Measurements from ENCODE around the gene CARD9. TPM values are rescaled to one million over a fixed set of nuclear protein-coding genes. Genes with fewer than 3 reads are reported as not detected.

CARD9 gene
- total and polyA plus RNA-seq, 2 experiments from 2014 or later: 0.11 to 0.60 TPM

DNA sequence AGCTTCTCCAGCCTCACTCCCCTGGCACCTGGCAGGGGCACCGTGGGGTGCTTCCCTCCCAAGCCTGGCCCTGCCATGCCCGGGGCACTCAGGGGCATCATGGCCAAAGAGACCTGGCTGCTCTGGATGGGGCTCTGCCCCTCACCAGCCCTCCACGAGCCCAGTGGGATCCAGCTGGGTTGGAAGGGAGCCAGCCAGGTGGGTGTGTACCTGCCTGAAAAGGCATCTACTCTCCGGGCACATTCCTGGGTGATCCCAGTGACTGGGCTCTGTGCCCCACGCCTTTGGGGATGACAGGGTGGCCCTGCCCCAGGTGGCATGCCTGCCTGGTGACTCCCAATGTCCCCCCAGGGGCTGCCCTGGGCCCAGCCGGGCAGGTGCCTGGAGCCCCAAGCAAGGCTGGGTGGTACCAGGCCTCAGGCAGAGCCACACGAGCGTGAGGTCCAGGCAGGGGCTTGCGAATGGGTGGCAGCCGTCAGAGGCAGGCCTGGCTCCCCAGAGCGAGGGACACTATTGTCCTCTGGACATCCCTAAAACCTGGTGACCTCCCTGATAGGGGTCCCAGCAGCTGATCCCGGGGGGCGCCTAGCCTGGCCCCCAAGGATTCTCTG, 45.4 kb downstream of the CARD9 start:
- H3K27ac ChIP-seq: peak overlapping the region; percentile 59
- H3K27me3 ChIP-seq (replicated peaks; ENCODE audit: insufficient read depth): no peaks in the 10 kb centered on the region
- H3K9me2 ChIP-seq (ENCODE audit: insufficient read depth): no peaks in the 10 kb centered on the region
- no peaks in the 10 kb centered on the region for H4K20me1 ChIP-seq (ENCODE audit: insufficient read depth)
- H3K9ac ChIP-seq: peak overlapping the region; percentile 86
- H3K79me2 ChIP-seq (ENCODE audit: insufficient read depth): peaks cover 52% of the 10 kb centered on the region
- peak overlapping the region; percentile 72 for H3K4me3 ChIP-seq
- H3K36me3 ChIP-seq (ENCODE audit: low read depth): no peaks in the 10 kb centered on the region
- H3K9me3 ChIP-seq (ENCODE audit: low read depth): no peaks in the 10 kb centered on the region
- no peaks in the 10 kb centered on the region for H3F3A ChIP-seq (ENCODE audit: insufficient read depth)
- peak overlapping the region; percentile 76 for H3K4me2 ChIP-seq (ENCODE audit: unreplicated experiment)
- H3K4me1 ChIP-seq (ENCODE audit: insufficient read depth): peaks cover 18% of the 10 kb centered on the region
- TF ChIP-seq EZH2phosphoT487 (IDR thresholded peaks at IDR 0.05; ENCODE audit: insufficient read depth, low read depth): no peak
- TF ChIP-seq EZH2 (IDR thresholded peaks at IDR 0.05; ENCODE audit: insufficient read depth, poor library complexity, severe bottlenecking): no peak
- peak; percentile 44 for DNase-seq
- 0% methylated on average over 7 to 12 of the region's 13 CpGs for WGBS, 2 experiments (ENCODE audit: low coverage in 1 of 2, low lambda C conversion rate in 2 of 2, missing lambda C conversion rate in 2 of 2)
- in situ Hi-C loops (cut with MboI): no loop called here
- no peak overlapping the region for H2AFZ ChIP-seq

DNA sequence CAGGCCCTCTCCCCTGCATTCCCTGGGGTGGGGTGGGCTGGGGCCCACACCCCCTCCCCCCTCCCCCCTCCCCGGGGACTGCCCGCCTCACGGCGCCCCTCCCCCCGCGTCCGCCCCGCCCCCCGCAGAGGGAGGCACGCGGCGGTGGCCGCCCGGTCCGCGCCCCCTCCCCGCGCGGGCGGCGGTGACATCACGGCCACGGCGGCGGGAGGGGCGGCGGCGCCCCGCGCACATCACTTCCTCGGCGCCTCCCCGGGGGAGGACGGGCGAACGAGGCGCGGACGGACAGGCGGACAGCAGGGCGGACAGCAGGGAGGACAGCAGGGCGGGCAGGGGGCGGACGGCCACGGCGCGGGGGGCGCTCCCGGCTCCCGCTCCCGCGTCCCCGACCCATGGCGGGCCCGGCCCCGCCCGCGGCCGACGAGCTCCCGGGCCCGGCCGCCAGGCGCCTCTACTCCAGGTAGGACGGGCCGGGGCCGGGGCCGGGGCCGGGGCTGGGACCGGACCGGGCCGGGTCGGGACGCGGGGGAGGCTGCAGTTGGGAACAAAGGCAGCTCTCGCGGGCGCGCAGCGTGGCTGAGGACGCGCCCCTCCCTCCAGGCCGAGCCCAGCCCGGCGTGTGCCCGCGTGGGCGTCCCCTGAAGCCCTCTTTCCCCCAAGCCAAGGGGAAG, 46.0 kb downstream of the CARD9 start, which contains the start of gene GPSM1:
Gene GPSM1 (plus strand): TSS at position 236 of the 671 bp plus-strand sequence. CDS start 157 bp downstream, at position 393.
- Histone ChIP-seq H3K27ac (peak within 1 kb of the TSS; percentile 90), H3K79me2 (ENCODE audit: insufficient read depth) (peaks cover 45% of the 10 kb centered on the region), H3K36me3 (ENCODE audit: low read depth) (no peaks in the 10 kb centered on the region), H3K9me3 (ENCODE audit: low read depth) (no peaks in the 10 kb centered on the region), H3K9me2 (ENCODE audit: insufficient read depth) (no peaks in the 10 kb centered on the region), H3K4me2 (ENCODE audit: unreplicated experiment) (peak within 1 kb of the TSS; percentile 76), H3K4me1 (ENCODE audit: insufficient read depth) (peaks cover 18% of the 10 kb centered on the region), H3F3A (ENCODE audit: insufficient read depth) (no peaks in the 10 kb centered on the region), H3K9ac (peak within 1 kb of the TSS; percentile 86), H4K20me1 (ENCODE audit: insufficient read depth) (no peaks in the 10 kb centered on the region), H3K4me3 (peak within 1 kb of the TSS; percentile 72), H3K27me3 (replicated peaks; ENCODE audit: insufficient read depth) (no peaks in the 10 kb centered on the region), H2AFZ (peak within 1 kb of the TSS; percentile 78)
- 1 to 2% methylated on average over 25 to 52 of the region's 88 CpGs for WGBS, 2 experiments (ENCODE audit: low coverage in 1 of 2, low lambda C conversion rate in 2 of 2, missing lambda C conversion rate in 2 of 2)
- peak; percentile 81 for DNase-seq
- in situ Hi-C loops (cut with MboI): no loop called here
- TF ChIP-seq EZH2phosphoT487 (IDR thresholded peaks at IDR 0.05; ENCODE audit: insufficient read depth, low read depth) (no peak), EZH2 (IDR thresholded peaks at IDR 0.05; ENCODE audit: insufficient read depth, poor library complexity, severe bottlenecking) (no peak)

DNA sequence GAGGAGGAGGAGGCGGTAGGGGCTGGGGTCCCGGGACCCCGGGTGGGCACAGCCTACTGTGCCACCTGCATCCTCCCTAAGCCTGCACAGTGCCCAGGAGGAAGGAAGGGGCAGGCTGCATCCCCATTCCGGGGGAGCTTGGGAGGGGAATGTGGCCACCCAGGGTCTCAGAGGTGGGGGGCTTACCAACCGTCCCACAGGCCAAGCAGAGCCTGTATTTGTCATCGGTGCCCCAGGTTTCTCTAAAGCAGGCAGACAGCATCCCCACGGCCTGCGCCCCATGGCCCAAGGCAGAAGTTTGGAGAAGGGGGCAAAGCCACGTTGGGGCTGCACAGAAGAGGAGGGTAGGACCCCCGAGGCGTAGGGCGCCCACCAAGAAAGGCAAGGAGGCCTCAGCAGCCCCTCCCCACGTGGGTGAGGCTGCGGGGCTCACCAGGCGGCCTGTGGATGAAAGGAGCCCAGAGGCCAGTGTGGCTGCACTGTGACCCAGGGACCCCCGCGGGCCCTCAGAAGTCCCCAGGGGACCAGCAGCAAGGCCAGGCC, 46.6 kb downstream of the CARD9 start:
- Histone ChIP-seq H3K9ac (peak overlapping the region; percentile 86), H2AFZ (peak overlapping the region; percentile 78), H3K9me3 (ENCODE audit: low read depth) (no peaks in the 10 kb centered on the region), H3K79me2 (ENCODE audit: insufficient read depth) (peaks cover 39% of the 10 kb centered on the region), H3K4me3 (peak overlapping the region; percentile 39), H3K9me2 (ENCODE audit: insufficient read depth) (no peaks in the 10 kb centered on the region), H3K27me3 (replicated peaks; ENCODE audit: insufficient read depth) (no peaks in the 10 kb centered on the region), H3K4me2 (ENCODE audit: unreplicated experiment) (no peak overlapping the region), H3F3A (ENCODE audit: insufficient read depth) (no peaks in the 10 kb centered on the region), H3K4me1 (ENCODE audit: insufficient read depth) (peaks cover 18% of the 10 kb centered on the region), H3K36me3 (ENCODE audit: low read depth) (no peaks in the 10 kb centered on the region), H3K27ac (peak overlapping the region; percentile 90), H4K20me1 (ENCODE audit: insufficient read depth) (no peaks in the 10 kb centered on the region)
- TF ChIP-seq EZH2 (IDR thresholded peaks at IDR 0.05; ENCODE audit: insufficient read depth, poor library complexity, severe bottlenecking): no peak
- in situ Hi-C loops (cut with MboI): no loop called here
- WGBS, 2 experiments (ENCODE audit: low coverage in 1 of 2, low lambda C conversion rate in 2 of 2, missing lambda C conversion rate in 2 of 2): 34 to 35% methylated on average over 15 of the region's 17 CpGs
- DNase-seq: peak; percentile 29

- Histone ChIP-seq H3K27ac (peak overlapping the region; percentile 90), H3K9ac (peak overlapping the region; percentile 86), H3K79me2 (ENCODE audit: insufficient read depth) (peaks cover 33% of the 10 kb centered on the region)
These were observed 47.3 kb downstream of the CARD9 start for GRCh38 chr9:136326061-136326760.

More at GRCh38 chr9:136326061-136326760, 47.3 kb downstream of the CARD9 start:
- WGBS, 2 experiments (ENCODE audit: low coverage in 1 of 2, low lambda C conversion rate in 2 of 2, missing lambda C conversion rate in 2 of 2): 24 to 25% methylated on average over 27 to 28 of the region's 28 CpGs
- H2AFZ ChIP-seq: peak overlapping the region; percentile 78
- H3K27me3 ChIP-seq (replicated peaks; ENCODE audit: insufficient read depth): no peaks in the 10 kb centered on the region
- H3K4me2 ChIP-seq (ENCODE audit: unreplicated experiment): no peak overlapping the region
- TF ChIP-seq EZH2 (IDR thresholded peaks at IDR 0.05; ENCODE audit: insufficient read depth, poor library complexity, severe bottlenecking) (no peak), EZH2phosphoT487 (IDR thresholded peaks at IDR 0.05; ENCODE audit: insufficient read depth, low read depth) (no peak)
- H3K9me3 ChIP-seq (ENCODE audit: low read depth): no peaks in the 10 kb centered on the region
- H3K9me2 ChIP-seq (ENCODE audit: insufficient read depth): no peaks in the 10 kb centered on the region
- in situ Hi-C loops (cut with MboI): no loop called here
- peaks cover under 1% of the 10 kb centered on the region; the same call in 1 of the 2 replicates for H3F3A ChIP-seq (ENCODE audit: insufficient read depth)
- no peaks in the 10 kb centered on the region for H3K36me3 ChIP-seq (ENCODE audit: low read depth)
- peak; percentile 79 for DNase-seq
- H4K20me1 ChIP-seq (ENCODE audit: insufficient read depth): no peaks in the 10 kb centered on the region
- H3K4me1 ChIP-seq (ENCODE audit: insufficient read depth): peaks cover 18% of the 10 kb centered on the region
- peak overlapping the region; percentile 39 for H3K4me3 ChIP-seq
